ENCODE data around the gene EPB41L4B. TPM values are rescaled to one million over a fixed set of nuclear protein-coding genes. Genes with fewer than 3 reads are reported as not detected.

The EPB41L4B gene
- total RNA-seq, 1 donor from 2014 or later, result 4.7 TPM

DNA sequence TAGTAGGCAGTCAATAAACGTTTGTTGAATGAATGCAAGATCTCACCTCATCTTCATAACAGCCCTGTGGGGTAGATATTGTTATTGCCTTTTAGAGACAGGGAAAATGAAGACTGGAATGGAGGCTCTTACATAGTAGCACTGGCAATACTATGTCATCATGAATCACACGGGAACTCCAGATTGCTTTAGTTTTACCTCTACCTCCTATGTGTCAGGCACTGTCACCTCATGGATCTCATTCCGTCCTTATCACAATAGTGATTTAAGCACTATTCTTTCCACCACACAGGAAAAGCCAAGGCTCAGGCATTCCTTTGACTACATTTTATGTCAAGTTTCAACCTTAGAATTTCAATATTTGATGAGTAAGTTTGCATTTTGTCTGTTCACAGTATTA is 2.9 kb upstream of the EPB41L4B start:
- intact Hi-C loops (cut with DNase I), result no loop called here
- Histone ChIP-seq H3K4me1 (peaks cover 18% of the 10 kb centered on the region), H3K4me3 (no peak overlapping the region), H3K27ac (no peak overlapping the region), H3K36me3 (no peaks in the 10 kb centered on the region), H3K27me3 (no peaks in the 10 kb centered on the region), H3K9me3 (no peaks in the 10 kb centered on the region)
- TF ChIP-seq CTCF (IDR thresholded peaks at IDR 0.05) (no peak), POLR2AphosphoS5 (IDR thresholded peaks at IDR 0.05; ENCODE audit: insufficient read depth in 1 of 2, low read depth in 1 of 2) (no peak), POLR2A (IDR thresholded peaks at IDR 0.05) (no peak)
- no peak for DNase-seq (ENCODE audit: extremely low spot score in 2 of 2)

DNA sequence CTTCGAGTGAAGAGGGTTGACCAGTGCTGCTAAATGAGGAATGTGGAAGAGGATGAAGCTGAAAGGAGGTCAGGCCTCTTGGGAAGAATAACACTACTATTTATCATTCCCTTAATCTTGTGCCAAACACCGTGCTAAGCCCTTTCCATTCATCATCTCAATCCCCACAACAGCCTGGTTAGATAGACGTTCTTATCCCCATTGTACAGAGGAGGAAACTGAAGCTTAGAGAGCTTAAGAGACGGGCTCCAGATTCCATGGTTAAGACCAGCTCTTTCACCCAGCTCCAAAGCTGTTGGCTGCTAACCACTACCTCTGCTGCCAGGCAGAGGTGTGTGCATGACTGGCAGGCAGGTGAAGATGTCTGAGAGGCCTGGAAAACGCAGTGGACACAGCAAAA is 868 bp upstream of the EPB41L4B start:
- Histone ChIP-seq H3K36me3 (no peaks in the 10 kb centered on the region), H3K27me3 (no peaks in the 10 kb centered on the region), H3K9me3 (no peaks in the 10 kb centered on the region), H3K4me1 (peaks cover 28% of the 10 kb centered on the region), H3K27ac (no peak overlapping the region), H3K4me3 (no peak overlapping the region)
- intact Hi-C loops (cut with DNase I), result no loop called here
- DNase-seq (ENCODE audit: extremely low spot score in 2 of 2), result no peak
- TF ChIP-seq POLR2AphosphoS5 (IDR thresholded peaks at IDR 0.05; ENCODE audit: insufficient read depth in 1 of 2, low read depth in 1 of 2) (no peak), POLR2A (IDR thresholded peaks at IDR 0.05) (no peak), CTCF (IDR thresholded peaks at IDR 0.05) (no peak)

- Histone ChIP-seq H3K9me3 (no peaks in the 10 kb centered on the region), H3K27me3 (no peaks in the 10 kb centered on the region), H3K4me1 (peaks cover 29% of the 10 kb centered on the region), H3K27ac (no peak overlapping the region), H3K36me3 (no peaks in the 10 kb centered on the region), H3K4me3 (peak overlapping the region; percentile 30 to 42)
- intact Hi-C loops (cut with DNase I), result no loop called here
- DNase-seq (ENCODE audit: extremely low spot score in 2 of 2), result no peak
- TF ChIP-seq POLR2AphosphoS5 (IDR thresholded peaks at IDR 0.05; ENCODE audit: insufficient read depth in 1 of 2, low read depth in 1 of 2) (no peak), CTCF (IDR thresholded peaks at IDR 0.05) (no peak), POLR2A (IDR thresholded peaks at IDR 0.05) (no peak)
These were observed 523 bp downstream of the EPB41L4B start for GRCh38 chr9:109320331-109320741.

GRCh38 chr9:109319626-109320241 is 1.1 kb downstream of the EPB41L4B start:
- intact Hi-C loops (cut with DNase I), result no loop called here
- DNase-seq (ENCODE audit: extremely low spot score in 2 of 2), result no peak
- Histone ChIP-seq H3K36me3 (no peaks in the 10 kb centered on the region), H3K4me3 (peak overlapping the region; percentile 30 to 42), H3K9me3 (no peaks in the 10 kb centered on the region), H3K4me1 (peaks cover 29% of the 10 kb centered on the region), H3K27ac (no peak overlapping the region), H3K27me3 (no peaks in the 10 kb centered on the region)
- no peak for TF ChIP-seq CTCF (IDR thresholded peaks at IDR 0.05)
- TF ChIP-seq POLR2AphosphoS5 (IDR thresholded peaks at IDR 0.05; ENCODE audit: insufficient read depth in 1 of 2, low read depth in 1 of 2), result no peak
- no peak for TF ChIP-seq POLR2A (IDR thresholded peaks at IDR 0.05)

DNA sequence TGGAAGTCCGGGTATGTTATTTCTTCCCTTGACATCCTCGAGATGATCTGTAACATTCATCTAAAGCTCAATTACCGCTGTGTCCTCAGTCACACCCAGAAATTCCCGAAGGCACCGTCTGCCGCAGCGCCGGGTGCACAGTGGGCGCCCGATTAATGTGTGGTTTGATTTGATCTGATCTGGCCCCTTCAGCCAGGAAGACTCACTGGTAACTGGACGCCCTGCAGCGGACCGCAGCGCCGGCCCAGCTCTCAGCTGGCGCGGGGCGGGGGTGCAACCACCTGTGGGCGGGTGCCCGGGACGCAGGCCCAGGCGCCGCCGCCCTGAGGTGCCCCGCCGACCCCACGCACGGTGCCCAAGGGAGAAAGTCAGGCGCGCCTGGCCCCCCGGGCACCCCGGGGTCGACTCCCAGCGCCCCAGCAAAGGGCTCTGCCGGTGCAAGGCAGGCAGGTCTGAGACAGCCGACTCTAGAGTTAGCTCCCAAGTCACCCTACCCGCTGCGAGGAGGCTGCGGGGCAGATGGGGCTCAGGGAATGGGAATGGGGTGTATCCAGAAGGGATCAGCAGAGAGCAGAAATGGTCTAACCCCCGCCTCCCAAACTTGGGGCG is 1.7 kb downstream of the EPB41L4B start:
- intact Hi-C loops (cut with DNase I), result no loop called here
- no peak for TF ChIP-seq CTCF (IDR thresholded peaks at IDR 0.05)
- TF ChIP-seq POLR2A (IDR thresholded peaks at IDR 0.05), result no peak
- TF ChIP-seq POLR2AphosphoS5 (IDR thresholded peaks at IDR 0.05; ENCODE audit: insufficient read depth in 1 of 2, low read depth in 1 of 2), result no peak
- H3K4me1 ChIP-seq, result peaks cover 29% of the 10 kb centered on the region
- H3K27me3 ChIP-seq, result no peaks in the 10 kb centered on the region
- no peak overlapping the region for H3K27ac ChIP-seq
- H3K4me3 ChIP-seq, result peak overlapping the region; percentile 30 to 42
- no peak for DNase-seq (ENCODE audit: extremely low spot score in 2 of 2)
- no peaks in the 10 kb centered on the region for H3K9me3 ChIP-seq
- no peaks in the 10 kb centered on the region for H3K36me3 ChIP-seq
